HFFc6 (cell line): ENCODE results near the gene CACNA1H. TPM values are rescaled to one million over a fixed set of nuclear protein-coding genes. Genes with fewer than 3 reads are reported as not detected.

Source experiments
- DNase-seq: peaks from one replicate; pipeline ENCODE4 v3.0.0-alpha.2; 2018
- H3K27ac Mint-ChIP-seq: 2 replicates; pipeline ENCODE4 v1.8.0; 2020; ENCODE audit warnings: mild to moderate bottlenecking, mixed read lengths
- H3K27me3 Mint-ChIP-seq: 2 replicates; pipeline ENCODE4 v1.8.0; 2021; ENCODE audit warnings: mild to moderate bottlenecking, moderate library complexity, mixed read lengths; ENCODE audit not compliant: insufficient read depth
- H3K36me3 Mint-ChIP-seq: 2 replicates; pipeline ENCODE4 v1.8.0; 2021; ENCODE audit warnings: low read depth, mixed read lengths
- H3K4me1 Mint-ChIP-seq: 2 replicates; pipeline ENCODE4 v1.8.0; 2020; ENCODE audit warnings: low read depth, mixed read lengths
- H3K4me3 Mint-ChIP-seq: 2 replicates; pipeline ENCODE4 v1.8.0; 2020; ENCODE audit warnings: mild to moderate bottlenecking, moderate library complexity, mixed read lengths
- H3K9me3 Mint-ChIP-seq: 2 replicates; pipeline ENCODE4 v1.8.0; 2020; ENCODE audit warnings: mild to moderate bottlenecking, mixed read lengths
- CTCF ChIP-seq: fragments of 200-600 bp; sonication (generic); IDR thresholded peaks from 2 replicates; pipeline ENCODE4 v1.5.0; 2021; ENCODE audit warnings: antibody characterized with exemption, mild to moderate bottlenecking
- total RNA-seq, 6 experiments: library from RNA; stranded (reverse); fragmentation: NEBNext Ultra II Directional; extraction: Animal tissue kit (Norgen Biotek cat#: 25700); gene quantifications; 2 replicates in 1 of 6; 3 replicates in 5 of 6; pipeline ENCODE4 v1.2.3, GENCODE V29; 2021

The CACNA1H gene
- total RNA-seq, 6 experiments from 2014 or later = 0.03 to 0.05 TPM; not detected in 4

- no peak for DNase-seq
- Mint-ChIP-seq H3K4me1 (no peaks in the 10 kb centered on the region), H3K27ac (no peak overlapping the region), H3K4me3 (no peak overlapping the region), H3K27me3 (no peaks in the 10 kb centered on the region), H3K36me3 (no peaks in the 10 kb centered on the region), H3K9me3 (0 out of 2 replicates have a peak, but pooled peaks cover 5% of the 10 kb centered on the region)
- TF ChIP-seq CTCF = no peak
Observed at GRCh38 chr16:1211451-1212268, 58.8 kb downstream of the CACNA1H start.

- DNase-seq = no peak
- Mint-ChIP-seq H3K27ac (no peak overlapping the region), H3K27me3 (no peaks in the 10 kb centered on the region), H3K9me3 (0 out of 2 replicates have a peak, but pooled peaks cover 5% of the 10 kb centered on the region), H3K4me1 (no peaks in the 10 kb centered on the region), H3K4me3 (no peak overlapping the region), H3K36me3 (no peaks in the 10 kb centered on the region)
- TF ChIP-seq CTCF = no peak
Observed at GRCh38 chr16:1212616-1213194, 59.8 kb downstream of the CACNA1H start.

GRCh38 chr16:1213231-1213630 lies 60.3 kb downstream of the CACNA1H start:
- no peak for DNase-seq
- no peak overlapping the region for H3K27ac Mint-ChIP-seq
- no peak overlapping the region for H3K4me3 Mint-ChIP-seq
- no peaks in the 10 kb centered on the region for H3K4me1 Mint-ChIP-seq
- 0 out of 2 replicates have a peak, but pooled peaks cover 5% of the 10 kb centered on the region for H3K9me3 Mint-ChIP-seq
- TF ChIP-seq CTCF = no peak
- H3K27me3 Mint-ChIP-seq = no peaks in the 10 kb centered on the region
- H3K36me3 Mint-ChIP-seq = no peaks in the 10 kb centered on the region

- Mint-ChIP-seq H3K4me3 (no peak overlapping the region), H3K27me3 (no peaks in the 10 kb centered on the region), H3K36me3 (no peaks in the 10 kb centered on the region)
Observed at GRCh38 chr16:1213796-1214372, 61.0 kb downstream of the CACNA1H start.

GRCh38 chr16:1214719-1215118 lies 61.8 kb downstream of the CACNA1H start:
- Mint-ChIP-seq H3K27ac (no peak overlapping the region), H3K4me3 (no peak overlapping the region), H3K36me3 (no peaks in the 10 kb centered on the region), H3K27me3 (no peaks in the 10 kb centered on the region), H3K4me1 (no peaks in the 10 kb centered on the region), H3K9me3 (0 out of 2 replicates have a peak, but pooled peaks cover under 1% of the 10 kb centered on the region)
- no peak for TF ChIP-seq CTCF
- no peak for DNase-seq

More at GRCh38 chr16:1213796-1214372, 61.0 kb downstream of the CACNA1H start:
- Mint-ChIP-seq H3K4me1 (no peaks in the 10 kb centered on the region), H3K27ac (no peak overlapping the region), H3K9me3 (0 out of 2 replicates have a peak, but pooled peaks cover 5% of the 10 kb centered on the region)
- DNase-seq = no peak
- no peak for TF ChIP-seq CTCF
